A673 (cell line): Measurements from ENCODE around the gene ACAP2.

Experiments used
- CTCF ChIP-seq: fragments of 300-800, 200-600 bp; sonication (generic); conservative IDR thresholded peaks from 2 replicates; pipeline ENCODE4 v1.5.1; 2017; ENCODE audit warnings: low read depth, mild to moderate bottlenecking, antibody characterized with exemption, low read length, moderate library complexity, mixed read lengths
- EZH2 ChIP-seq: fragments of 200-600 bp; sonication (generic); IDR thresholded peaks from 2 replicates; pipeline ENCODE4 v1.6.1; 2017; ENCODE audit warnings: borderline replicate concordance, low read depth, mild to moderate bottlenecking, mixed read lengths, antibody characterized with exemption, low read length; ENCODE audit not compliant: poor library complexity, severe bottlenecking

GRCh38 chr3:195285372-195285771 is 157.4 kb downstream of the ACAP2 start:
- TF ChIP-seq EZH2 (no peak), CTCF (no peak)
